Measurements from ENCODE around the gene SRPRA.

DNA sequence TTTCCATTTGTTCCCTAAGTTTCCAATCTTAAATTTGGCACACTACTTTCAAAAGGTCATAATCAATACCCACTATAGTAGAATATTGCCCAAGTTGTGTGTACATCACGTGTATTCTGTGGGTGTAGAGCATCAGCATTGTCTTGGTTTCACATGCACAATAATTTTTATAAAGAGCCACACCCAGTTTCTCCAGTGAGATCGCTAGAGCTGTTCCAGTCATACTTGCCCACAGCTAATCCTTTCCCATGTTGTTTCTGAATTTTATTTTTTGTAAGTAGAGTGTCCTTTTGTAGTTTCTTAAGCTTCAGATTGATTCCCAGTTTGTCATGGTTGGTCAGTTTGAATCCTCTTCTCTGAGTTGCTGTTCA lies 43.4 kb downstream of the SRPRA start:
- TF ChIP-seq CTCF (IDR thresholded peaks at IDR 0.05 in 2 of 3, conservative IDR thresholded peaks at IDR 0.05 in 1 of 3; ENCODE audit: control insufficient read depth in 2 of 3, extremely low read depth in 1 of 3, insufficient read depth in 1 of 3, low read depth in 3 of 3, low read length in 3 of 3) (no peak), ZBTB33 (IDR thresholded peaks at IDR 0.05) (no peak), NFIC (IDR thresholded peaks at IDR 0.05; ENCODE audit: low read depth, low read length) (no peak), SIN3A (IDR thresholded peaks at IDR 0.05; ENCODE audit: low read depth, low read length) (no peak), BRCA1 (IDR thresholded peaks at IDR 0.05; ENCODE audit: low read depth, low read length) (no peak), TAF1 (IDR thresholded peaks at IDR 0.05; ENCODE audit: borderline replicate concordance, low read depth, low read length) (no peak), POLR2A (IDR thresholded peaks at IDR 0.05; ENCODE audit: low read depth, low read length) (no peak), CHD4 (IDR thresholded peaks at IDR 0.05) (no peak), POLR2AphosphoS5 (IDR thresholded peaks at IDR 0.05; ENCODE audit: low read length) (no peak)
- TF ChIP-seq, protein P1, sequence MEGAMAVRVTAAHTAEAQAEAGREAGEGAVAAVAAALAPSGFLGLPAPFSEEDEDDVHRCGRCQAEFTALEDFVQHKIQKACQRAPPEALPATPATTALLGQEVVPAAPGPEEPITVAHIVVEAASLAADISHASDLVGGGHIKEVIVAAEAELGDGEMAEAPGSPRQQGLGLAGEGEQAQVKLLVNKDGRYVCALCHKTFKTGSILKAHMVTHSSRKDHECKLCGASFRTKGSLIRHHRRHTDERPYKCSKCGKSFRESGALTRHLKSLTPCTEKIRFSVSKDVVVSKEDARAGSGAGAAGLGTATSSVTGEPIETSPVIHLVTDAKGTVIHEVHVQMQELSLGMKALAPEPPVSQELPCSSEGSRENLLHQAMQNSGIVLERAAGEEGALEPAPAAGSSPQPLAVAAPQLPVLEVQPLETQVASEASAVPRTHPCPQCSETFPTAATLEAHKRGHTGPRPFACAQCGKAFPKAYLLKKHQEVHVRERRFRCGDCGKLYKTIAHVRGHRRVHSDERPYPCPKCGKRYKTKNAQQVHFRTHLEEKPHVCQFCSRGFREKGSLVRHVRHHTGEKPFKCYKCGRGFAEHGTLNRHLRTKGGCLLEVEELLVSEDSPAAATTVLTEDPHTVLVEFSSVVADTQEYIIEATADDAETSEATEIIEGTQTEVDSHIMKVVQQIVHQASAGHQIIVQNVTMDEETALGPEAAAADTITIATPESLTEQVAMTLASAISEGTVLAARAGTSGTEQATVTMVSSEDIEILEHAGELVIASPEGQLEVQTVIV (IDR thresholded peaks at IDR 0.05; ENCODE audit: borderline replicate concordance, partially characterized antibody), result no peak

Measured in GM12878 (cell line).